ENCODE data around the gene GTF3C1. TPM values are rescaled to one million over a fixed set of nuclear protein-coding genes. Genes with fewer than 3 reads are reported as not detected.
"Not testable (repeated sequence)": the region's sequence is repeated elsewhere in the genome, so short reads cannot be mapped to it uniquely, and the experiment has no call there.

GTF3C1 gene
- total RNA-seq, 1 donor: 101 TPM

- H3K4me3 ChIP-seq (ENCODE audit: low read depth, low read length): no peak overlapping the region
- TF ChIP-seq, protein P1, sequence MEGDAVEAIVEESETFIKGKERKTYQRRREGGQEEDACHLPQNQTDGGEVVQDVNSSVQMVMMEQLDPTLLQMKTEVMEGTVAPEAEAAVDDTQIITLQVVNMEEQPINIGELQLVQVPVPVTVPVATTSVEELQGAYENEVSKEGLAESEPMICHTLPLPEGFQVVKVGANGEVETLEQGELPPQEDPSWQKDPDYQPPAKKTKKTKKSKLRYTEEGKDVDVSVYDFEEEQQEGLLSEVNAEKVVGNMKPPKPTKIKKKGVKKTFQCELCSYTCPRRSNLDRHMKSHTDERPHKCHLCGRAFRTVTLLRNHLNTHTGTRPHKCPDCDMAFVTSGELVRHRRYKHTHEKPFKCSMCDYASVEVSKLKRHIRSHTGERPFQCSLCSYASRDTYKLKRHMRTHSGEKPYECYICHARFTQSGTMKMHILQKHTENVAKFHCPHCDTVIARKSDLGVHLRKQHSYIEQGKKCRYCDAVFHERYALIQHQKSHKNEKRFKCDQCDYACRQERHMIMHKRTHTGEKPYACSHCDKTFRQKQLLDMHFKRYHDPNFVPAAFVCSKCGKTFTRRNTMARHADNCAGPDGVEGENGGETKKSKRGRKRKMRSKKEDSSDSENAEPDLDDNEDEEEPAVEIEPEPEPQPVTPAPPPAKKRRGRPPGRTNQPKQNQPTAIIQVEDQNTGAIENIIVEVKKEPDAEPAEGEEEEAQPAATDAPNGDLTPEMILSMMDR (IDR thresholded peaks at IDR 0.05; ENCODE audit: insufficient read depth, low read depth, low read length): no peak
- DNase-seq (ENCODE audit: low read depth): no peak
Measured at GRCh38 chr16:27434141-27435051, 115.3 kb downstream of the GTF3C1 start.

DNA sequence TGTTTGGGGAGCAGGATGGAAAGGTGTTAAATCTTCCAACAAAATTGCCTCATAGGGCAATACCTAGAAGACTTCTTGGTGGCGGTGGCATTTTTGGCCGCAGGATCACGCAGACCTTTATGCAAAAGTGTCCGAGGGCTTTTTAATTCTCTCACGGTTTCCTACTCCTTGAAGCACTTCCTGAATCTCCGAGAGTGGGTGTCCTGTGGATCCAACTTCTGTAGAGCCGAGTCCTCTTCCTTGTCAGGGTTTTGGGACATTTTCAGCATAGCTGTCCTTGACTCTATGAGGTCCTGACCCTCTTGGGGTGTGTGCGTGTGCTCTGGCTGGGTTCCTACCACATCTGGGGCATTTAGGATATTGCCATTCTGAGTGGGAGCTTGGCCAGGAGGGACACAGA, 116.1 kb downstream of the GTF3C1 start:
- DNase-seq (ENCODE audit: low read depth): no peak
- TF ChIP-seq, protein P1 (IDR thresholded peaks at IDR 0.05; ENCODE audit: insufficient read depth, low read depth, low read length): no peak
- H3K4me3 ChIP-seq (ENCODE audit: low read depth, low read length): no peak overlapping the region

GRCh38 chr16:27433191-27433590, 116.5 kb downstream of the GTF3C1 start:
- not testable (repeated sequence) for DNase-seq (ENCODE audit: low read depth); H3K4me3 ChIP-seq (ENCODE audit: low read depth, low read length)

GRCh38 chr16:27432558-27432957, 117.2 kb downstream of the GTF3C1 start:
- TF ChIP-seq, protein P1 (IDR thresholded peaks at IDR 0.05; ENCODE audit: insufficient read depth, low read depth, low read length): no peak
- H3K4me3 ChIP-seq (ENCODE audit: low read depth, low read length): no peak overlapping the region
- peak; percentile 46 for DNase-seq (ENCODE audit: low read depth)

DNA sequence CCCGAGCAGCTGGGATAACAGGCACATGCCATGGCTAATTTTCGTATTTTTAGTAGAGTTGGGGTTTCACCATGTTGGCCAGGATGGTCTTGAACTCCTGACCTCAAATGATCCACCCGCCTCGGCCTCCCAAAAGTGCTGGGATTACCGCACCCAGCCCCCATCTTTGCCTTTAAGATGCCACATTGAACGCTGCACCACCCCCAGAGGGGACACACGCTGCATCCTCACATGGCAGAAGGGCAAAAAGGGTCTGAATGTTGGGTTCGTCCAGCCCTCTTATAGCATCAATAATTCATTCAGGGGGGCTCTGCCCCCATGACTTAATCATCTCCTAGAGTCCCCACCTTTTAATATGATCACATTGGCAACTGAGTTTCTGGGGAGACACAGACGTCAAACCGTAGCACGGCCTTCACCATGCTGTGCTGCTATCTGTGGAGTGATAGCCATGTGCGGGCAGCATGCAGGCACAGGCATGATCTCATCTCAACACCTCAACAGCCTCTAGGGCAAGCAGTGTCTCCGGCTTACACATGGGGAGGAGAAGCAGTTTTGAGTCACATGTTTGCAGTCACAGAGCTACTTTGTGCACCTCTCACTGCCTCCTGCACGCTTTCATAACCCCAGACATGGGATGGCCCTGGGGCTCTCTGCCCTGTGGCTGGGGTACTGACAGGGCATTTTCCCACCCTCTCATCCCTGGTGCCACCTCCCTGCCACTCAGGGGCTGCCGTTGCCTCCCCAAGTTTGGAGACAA, 117.8 kb downstream of the GTF3C1 start:
- no peak overlapping the region for H3K4me3 ChIP-seq (ENCODE audit: low read depth, low read length)
- TF ChIP-seq, protein P1 (IDR thresholded peaks at IDR 0.05; ENCODE audit: insufficient read depth, low read depth, low read length): no peak
- no peak for DNase-seq (ENCODE audit: low read depth)

- no peak overlapping the region for H3K4me3 ChIP-seq (ENCODE audit: low read depth, low read length)
- DNase-seq (ENCODE audit: low read depth): no peak
- TF ChIP-seq, protein P1 (IDR thresholded peaks at IDR 0.05; ENCODE audit: insufficient read depth, low read depth, low read length): no peak
Measured at GRCh38 chr16:27430923-27431484, 118.7 kb downstream of the GTF3C1 start.

DNA sequence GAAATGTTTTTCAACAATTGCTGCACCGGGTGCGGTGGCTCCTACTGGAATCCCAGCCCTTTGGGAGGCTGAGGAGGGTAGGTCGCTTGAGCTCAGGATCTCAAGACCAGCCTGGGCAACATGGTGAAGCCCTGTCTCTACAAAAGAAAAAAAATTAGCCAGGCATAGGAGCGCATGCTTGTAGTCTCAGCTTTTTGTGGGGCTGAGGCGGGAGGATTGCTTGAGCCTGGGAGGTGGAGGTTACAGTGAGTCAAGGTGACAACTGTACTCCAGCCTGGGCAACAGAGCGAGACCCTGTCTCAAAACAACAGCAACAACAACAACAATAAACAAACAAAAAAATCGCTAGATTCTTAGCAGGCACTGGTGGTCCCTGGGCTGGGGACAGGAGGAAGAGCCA, 119.2 kb downstream of the GTF3C1 start:
- no peak overlapping the region for H3K4me3 ChIP-seq (ENCODE audit: low read depth, low read length)
- TF ChIP-seq, protein P1 (IDR thresholded peaks at IDR 0.05; ENCODE audit: insufficient read depth, low read depth, low read length): no peak
- no peak for DNase-seq (ENCODE audit: low read depth)
